Left lobe of liver (tissue), 2 donors: Measurements from ENCODE around the gene EGLN3. TPM values are rescaled to one million over a fixed set of nuclear protein-coding genes. Genes with fewer than 3 reads are reported as not detected.
"Not testable (repeated sequence)": the region's sequence is repeated elsewhere in the genome, so short reads cannot be mapped to it uniquely, and the experiment has no call there.

ENCODE experiments used
- ATAC-seq: fragments of 200-7000 bp; cut with Tn5 transposase; one replicate; pipeline ENCODE4 v1.9.1; 2020; ENCODE audit warnings: mild to moderate bottlenecking, moderate library complexity
- DNase-seq: peaks from one replicate; pipeline ENCODE4 v3.0.0-alpha.2; 2020; ENCODE audit warnings: low spot score
- total RNA-seq: library from RNA; stranded (reverse); gene quantifications from one replicate; pipeline ENCODE4 v1.2.1, GENCODE V29; 2021
- donor health status: DM: no; HTN: no; CAD: no; lungs with moderate emphysema.
- donor health status: DM: no; HTN: yes; CAD: no.

EGLN3 gene
- total RNA-seq, 1 donor from 2014 or later = 3.3 TPM

DNA sequence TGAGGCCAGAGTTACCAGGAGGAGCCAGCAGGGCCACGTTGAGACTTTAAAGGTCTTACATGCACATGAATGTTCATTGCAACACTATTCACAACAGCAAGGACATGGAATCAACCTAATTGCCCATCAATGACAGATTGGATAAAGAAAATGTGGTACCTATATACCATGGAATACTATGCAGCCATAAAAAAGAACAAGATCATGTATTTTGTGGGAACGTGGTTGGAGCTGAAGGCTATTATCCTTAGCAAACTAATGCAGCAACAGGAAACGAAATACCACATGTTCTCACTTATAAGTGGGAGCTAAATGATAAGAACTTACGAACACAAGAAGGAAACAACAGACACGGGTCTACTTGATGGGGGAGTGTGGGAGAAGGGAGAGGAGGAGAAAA lies 11.6 kb upstream of the EGLN3 start:
- DNase-seq, ATAC-seq: not testable (repeated sequence)

DNA sequence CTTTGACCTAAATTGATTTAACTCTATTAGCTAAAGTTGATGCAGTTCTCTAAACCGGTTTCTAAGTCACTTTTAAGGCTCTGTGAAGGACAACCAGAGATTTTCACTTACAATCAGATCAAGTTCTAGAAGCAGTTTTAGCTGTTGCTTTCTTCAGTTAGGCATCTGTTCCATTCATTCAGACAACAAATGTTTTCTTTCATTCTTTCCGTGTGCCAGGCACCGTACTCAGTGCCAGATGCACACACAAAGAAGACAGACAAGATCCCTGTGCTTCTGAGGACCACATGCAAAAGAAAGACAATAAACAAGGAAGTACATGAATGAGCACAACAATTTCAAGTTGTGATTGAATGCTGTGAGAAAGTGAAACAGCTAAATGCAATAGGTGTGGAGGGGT lies 11.1 kb upstream of the EGLN3 start:
- ATAC-seq (no peak), DNase-seq (no peak)

DNA sequence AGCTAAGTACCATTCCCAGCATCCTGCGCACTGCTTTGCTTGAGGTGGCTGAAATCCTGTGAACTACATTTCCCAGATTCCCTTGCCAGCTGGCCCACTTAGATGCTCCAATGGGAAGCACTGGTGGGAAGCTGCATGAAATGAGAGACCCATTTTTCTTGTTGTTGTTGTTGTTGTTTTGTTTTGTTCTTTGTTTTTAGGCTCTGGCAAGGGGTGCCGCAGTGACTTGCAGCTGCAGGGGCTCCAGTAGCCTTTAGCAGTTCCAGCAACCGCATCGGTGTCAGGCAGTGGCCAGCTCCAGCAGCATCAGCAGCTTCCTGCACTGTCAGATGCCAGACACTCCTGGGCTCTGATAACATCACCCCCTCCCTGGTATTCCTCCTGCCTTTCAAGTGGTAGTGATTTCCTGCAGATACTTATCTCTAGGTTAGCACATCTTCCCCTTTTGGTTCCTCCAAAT lies 8.8 kb upstream of the EGLN3 start:
- no peak for DNase-seq
- no peak for ATAC-seq

- no peak for DNase-seq
- ATAC-seq = no peak
These were observed 7.8 kb upstream of the EGLN3 start for GRCh38 chr14:33958605-33959226.

DNA sequence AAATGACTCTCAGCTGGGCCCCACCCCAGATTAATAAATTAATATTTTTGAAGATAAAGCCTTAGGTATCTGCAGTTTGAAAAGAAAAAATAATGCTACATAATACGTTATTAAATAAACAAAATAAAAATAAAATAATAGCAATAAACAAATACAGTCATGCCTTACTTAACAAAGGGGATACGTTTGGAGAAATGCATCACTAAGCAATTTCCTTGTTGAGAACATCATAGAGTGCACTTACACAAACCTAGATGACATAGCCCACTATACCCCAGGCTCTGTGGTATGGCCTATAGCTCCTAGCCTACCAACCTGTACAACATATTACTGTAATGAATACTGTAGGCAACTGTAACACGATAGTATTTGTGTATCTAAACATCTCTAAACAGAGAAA lies 7.1 kb upstream of the EGLN3 start:
- no peak for DNase-seq
- ATAC-seq = no peak

DNA sequence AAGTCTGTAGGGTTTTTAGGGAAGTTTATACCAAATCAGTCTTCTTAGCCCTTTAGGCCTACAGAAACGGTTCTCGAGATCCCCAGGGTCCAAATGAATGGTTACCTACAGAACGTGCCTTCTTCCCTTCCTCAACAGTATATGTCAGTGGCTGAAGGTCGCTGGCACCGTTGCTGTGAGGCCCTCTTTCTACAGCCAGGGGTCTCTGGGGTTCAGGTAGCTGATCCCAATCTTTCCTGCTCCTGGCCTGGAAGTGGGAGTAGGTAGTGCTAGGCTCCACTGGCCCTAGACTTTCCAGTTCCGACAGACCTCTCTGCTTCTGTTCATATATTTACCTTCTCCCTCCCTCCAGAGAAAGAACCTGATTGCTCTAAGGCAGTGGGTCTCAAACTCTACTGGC lies 6.4 kb upstream of the EGLN3 start:
- no peak for DNase-seq
- ATAC-seq = no peak

DNA sequence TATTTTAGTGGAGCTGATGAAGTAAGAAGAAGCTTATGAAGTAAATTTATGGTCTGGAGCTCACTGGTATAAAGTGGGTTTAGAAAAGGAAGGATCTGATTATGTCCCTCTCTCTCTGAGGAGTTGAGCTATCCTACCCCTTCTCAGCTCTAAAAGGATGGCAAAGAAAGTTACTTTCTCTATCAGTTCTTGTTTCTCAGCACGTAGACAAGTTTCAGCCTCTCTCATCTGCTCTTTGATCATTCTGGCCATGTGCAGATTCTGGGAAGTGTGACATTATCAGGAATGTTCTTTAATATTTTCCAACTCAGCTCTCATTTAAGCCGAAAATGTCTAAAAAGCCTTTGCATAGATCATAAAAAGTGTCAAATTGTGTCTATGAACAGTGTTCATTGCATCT lies 5.8 kb upstream of the EGLN3 start:
- DNase-seq = no peak
- no peak for ATAC-seq

DNA sequence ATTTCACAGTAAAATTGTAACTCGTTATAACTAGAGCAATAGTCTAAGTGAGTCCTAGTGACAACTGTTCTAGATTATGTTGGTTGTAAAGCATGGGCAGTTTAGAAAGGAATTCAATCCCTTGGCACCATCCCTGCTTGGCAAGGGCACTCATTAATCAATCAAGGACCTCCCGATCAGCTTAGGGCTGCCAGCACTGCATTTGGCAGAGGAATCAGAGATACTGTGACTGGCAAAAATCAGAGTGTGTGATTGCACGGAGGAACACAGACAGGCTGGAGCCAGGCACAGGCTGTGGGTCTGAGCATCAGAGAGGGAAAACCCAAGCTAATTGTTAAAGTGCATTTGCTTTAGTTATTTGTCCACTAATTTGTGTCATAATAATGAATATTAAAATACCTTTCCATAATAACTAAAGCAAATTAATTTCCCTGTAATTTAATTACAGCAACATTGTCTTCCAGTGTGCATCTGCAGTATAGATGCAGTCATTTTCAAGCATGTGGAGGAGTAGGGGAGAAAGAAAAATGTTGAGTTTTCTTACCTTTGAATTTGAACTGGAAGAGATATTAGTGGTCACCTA lies 3.2 kb upstream of the EGLN3 start:
- ATAC-seq (peak; percentile 40), DNase-seq (no peak)

DNA sequence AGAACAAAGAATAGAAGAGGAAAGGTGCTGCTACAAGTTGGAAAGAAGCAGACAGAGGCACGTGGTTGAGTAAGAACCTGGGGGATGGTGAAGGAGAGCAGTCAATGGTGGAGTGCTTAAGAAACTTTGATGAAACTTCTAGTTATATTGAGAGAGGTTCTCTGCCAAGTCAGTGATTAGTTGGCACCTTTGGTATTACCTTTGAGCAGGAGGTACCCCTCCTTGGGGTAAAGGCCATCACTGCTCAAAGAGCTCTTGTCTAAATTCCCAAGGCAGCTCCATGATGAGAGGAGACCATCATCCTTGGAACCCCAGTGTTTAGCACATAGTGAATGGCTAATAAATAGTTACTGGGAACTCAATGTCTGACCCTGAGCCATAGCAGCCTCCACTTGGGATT lies 1.7 kb upstream of the EGLN3 start:
- no peak for DNase-seq
- ATAC-seq = no peak

DNA sequence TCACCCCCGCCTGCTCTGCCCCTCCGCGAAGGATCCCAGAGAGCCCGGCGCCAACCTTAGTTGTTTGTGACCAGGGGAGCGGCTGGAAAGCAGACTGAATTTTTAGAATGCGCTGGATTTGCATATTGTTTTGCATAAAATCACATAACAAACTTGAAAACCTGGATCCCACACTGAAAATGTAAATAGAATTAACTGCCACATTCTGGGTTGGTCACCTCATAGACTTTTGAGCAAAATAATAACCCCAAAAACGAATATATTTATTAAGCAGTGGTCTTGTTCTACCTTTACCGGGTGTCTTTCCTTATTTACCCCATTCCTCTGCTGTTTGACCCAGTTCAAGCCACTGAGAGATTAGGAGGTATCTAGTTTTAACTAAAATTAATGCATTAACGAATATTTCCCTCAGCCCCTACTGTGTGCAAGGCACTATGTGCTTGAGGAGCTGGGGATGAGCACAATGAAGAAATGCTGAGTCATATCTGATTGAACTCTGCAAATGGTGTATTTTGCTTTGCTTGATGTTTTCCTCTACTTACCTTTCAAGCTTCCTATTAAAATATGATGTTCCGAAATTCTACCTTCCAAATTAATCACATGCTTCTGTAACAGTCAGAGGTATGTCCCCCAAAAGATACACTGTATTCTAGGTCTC lies 438 bp upstream of the EGLN3 start:
- ATAC-seq (no peak), DNase-seq (no peak)

GRCh38 chr14:33949411-33949893 lies 1.4 kb downstream of the EGLN3 start:
- ATAC-seq = no peak
- no peak for DNase-seq

DNA sequence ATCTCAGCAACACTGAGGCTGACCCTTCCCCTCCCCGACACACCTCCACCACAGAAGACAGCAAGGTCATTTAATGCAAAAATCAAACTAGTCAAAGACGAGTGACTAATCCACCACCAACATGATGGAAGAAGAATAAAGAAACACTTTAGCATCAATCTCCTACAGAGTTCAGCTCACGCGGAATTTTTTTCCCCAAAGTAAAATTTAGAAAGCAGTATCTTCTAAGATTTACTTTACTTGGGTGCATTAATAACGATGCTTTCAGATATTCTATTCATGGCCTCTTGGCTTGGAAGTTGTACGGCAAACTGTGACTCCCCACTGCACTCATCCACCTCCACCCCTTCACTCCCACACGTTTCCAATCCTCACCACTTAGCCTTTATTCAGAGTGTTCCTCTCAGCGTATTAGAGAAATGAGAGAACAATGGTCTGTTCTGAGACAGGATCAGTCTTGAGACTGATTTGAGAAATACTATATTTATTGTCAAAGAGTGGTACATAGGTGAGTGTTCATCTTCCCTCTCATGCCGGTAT lies 1.9 kb downstream of the EGLN3 start:
- no peak for ATAC-seq
- DNase-seq = no peak

DNA sequence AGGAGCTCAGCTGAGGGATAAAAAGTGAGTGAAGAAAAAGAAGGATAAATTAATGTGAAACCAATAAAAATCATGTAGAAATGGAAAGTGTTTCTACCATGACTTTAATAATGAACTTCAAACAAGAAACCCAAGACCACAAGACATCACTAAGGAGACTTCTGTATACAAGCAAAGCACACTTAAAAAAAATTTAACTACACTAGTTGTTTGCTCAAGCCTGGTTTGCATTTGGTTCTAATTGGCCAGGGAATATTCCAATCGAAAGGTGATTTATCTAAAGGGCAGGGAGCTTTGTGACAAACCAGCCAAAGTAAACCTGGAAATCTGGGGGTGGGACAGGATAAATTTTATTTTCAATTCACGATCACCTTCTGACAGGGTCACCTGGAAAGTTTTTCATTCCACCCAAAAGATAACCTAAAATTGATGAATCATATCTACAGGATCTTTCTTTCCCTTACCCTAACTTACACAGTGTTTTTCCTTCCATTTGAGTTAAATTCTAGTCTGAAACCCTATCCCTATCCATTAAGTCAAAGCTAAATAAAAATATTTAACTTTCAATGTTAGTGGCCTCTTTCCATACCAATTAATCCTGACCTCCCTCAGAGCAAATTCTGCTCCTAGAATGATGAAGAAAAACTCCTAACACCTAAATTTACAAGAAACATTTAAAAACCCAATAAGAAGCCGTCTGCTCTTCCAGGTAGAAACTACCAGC lies 2.6 kb downstream of the EGLN3 start:
- ATAC-seq (no peak), DNase-seq (no peak)

DNA sequence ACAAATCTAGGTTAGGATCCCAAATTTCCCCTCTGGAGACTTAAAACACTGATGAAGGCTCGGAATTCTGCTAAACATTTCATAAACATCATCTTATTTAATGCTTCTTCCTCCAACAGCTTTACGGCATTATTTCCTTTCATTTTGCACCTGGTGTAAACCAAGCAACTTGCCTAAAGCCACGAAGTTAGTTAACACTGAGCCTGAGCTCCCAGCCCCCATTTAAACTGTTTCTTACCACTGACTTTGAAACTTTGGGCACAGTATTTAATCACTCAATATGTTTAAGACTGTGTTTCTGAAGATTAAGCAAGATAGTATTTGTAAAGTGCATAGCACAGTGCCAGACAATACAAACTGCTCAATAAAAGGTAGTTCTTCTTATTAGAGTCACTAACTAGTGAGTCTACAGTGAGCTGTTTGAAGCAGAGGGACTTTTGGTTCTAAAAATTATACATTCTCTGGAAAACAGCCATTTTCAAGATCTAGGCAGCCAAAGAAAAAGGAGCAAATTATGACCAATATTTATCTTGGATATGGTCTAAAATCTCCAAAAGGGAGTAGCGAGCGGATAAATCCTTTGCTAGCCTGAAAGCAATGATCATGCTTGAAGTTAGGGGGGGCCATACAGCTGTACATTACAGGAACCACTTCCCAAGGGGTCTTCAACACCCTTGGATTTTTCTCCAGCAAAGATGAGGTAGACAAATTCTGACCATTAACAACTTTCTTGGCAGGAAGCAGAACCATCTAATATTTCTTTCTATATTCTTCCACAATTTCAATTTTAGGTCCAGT lies 4.0 kb downstream of the EGLN3 start:
- no peak for ATAC-seq
- DNase-seq = no peak

DNA sequence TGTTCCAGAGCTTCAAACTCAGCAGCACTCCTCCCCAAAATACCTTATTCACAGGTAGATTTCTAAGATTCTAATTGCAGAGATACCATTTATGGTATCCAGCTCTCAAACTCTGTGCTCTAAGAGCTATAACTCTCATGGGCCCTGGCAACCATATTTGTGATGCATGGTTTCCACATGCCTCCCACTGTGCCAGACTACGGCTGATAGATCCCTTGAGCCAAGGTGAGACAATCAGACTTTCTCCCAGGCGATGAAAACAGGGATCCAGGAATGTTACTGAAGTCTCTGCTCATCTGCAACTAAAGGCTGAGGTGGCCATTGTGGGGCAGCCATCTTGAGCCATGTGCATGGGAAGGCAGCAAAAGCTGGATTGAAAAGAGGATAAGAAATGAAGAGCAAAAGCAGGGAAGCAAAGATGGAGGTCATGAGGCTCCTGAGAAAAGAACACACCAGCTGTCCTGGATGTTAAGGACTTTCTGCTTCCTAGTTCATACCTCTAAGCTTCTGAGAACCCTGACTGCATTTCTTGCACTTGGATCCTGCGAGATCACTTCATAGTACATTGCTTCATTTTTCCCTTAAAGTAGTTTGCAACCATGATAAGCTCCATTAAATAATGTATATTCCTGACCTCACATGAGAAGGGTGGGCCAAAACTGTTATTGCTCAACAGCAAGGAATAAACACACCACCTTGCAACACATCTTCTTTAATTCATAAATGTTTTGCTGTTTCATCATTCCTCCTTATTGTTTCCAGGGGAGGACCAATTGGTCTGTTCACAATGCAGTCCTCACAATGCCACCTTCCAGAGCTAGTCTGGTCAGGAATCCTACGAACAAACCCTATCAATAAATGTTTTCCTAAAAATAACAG lies 5.4 kb downstream of the EGLN3 start:
- ATAC-seq = no peak
- DNase-seq = no peak

DNA sequence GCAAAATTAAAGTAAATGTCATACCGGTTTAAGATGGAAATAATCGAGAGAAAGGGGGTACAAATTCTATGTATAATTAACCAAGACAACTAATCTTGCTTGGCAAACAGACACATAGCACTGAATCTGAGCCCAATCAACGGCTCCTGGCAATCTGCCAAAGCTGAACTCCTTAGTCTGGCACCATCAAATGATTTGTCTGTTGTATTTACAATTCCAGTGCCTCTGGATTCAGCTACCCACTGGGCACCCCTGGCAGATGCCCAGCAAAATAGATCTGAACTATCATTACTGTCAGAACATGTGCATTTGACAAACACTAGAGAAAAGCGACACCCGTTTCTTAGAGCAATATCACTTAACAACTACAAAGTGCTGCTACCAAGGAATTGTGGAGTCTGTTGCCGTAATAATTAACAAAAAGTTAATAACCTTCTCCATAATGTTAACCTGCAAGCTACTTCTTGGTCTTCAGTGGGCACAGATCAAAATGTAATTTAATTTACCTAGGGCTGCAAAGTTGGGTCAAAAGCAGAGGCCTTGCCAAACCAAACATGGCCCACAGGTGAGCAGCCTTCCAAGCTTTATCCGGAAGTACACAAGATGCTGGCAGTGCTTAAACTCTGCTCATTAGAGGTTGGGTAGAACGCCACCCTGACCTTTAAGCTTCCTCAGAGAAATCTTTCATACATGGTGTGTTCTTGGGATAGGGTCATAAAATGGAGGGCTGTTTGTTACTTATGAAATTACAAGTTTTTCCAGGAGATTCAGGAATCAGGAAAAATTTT lies 7.6 kb downstream of the EGLN3 start:
- peak; percentile 48 for DNase-seq
- ATAC-seq = peak; percentile 68

DNA sequence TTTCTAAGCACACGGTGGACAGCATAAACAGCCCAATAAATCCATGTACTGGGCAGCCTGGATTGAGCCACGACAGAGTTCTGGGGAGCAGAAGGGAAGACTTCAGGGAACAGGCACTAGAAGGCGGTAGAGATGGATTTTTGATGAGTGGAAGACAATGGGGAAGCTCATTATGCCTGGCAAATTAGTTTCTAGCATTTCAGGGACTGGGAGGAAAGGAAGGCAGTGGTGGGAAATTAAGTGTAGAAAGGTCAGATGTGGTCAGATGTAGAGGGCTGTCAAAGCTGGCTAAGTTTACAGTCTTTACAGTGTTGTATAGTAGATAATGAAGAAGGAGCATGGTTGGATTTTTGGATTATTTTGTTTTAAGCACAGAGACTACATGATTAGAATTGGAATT lies 9.2 kb downstream of the EGLN3 start:
- DNase-seq (no peak), ATAC-seq (no peak)

DNA sequence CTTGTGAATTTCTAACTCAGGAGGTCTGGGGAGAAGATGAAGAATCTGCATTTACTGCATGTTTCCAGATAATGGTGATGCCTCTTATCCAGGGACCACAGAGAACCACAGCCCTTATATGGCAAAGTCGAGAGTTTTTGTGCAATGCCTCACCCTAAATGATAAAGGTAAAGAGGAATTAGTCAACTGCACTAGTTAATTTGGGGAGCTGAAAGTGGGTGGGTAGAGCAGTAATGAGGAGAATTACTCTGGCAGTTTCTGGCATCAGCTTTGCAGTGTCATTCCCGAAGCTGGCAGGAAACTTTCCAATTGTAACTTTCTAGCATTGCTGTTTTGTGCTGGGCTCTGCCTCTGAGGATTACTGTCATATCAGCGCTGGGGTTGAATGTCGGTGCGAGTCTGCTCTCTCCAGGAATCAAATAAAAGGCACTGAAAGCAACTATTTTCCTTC lies 10.3 kb downstream of the EGLN3 start:
- DNase-seq (no peak), ATAC-seq (no peak)
